ENCODE data around the gene FMN2.
A peak's percentile ranks its signal among the peaks of the same experiment; 100 is the strongest.

Gene FMN2

DNA sequence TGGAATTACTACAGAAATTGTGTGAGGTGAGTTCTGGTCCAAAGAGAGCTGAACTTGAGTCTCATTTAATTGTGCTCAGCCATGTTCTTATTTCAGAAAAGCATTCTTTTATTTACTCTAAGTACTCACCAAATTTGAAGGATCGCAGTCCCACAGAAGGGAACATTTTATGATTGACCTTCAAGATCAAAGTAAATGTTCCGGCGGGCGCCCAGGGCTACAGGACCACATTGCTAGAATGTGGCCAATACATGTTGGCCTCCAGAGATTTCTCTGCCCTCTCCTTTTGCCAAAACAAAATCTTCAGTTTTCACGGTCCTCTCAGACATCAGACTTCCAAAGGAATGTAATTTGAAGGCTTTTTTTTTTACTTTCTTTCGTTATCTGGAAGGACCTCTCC is 237.8 kb downstream of the FMN2 start:
- TF ChIP-seq SIN3A (IDR thresholded peaks at IDR 0.05; ENCODE audit: borderline replicate concordance, insufficient read depth, low read length), result no peak
- TF ChIP-seq TAF1 (IDR thresholded peaks at IDR 0.05; ENCODE audit: borderline replicate concordance, insufficient read depth, low read length), result no peak

DNA sequence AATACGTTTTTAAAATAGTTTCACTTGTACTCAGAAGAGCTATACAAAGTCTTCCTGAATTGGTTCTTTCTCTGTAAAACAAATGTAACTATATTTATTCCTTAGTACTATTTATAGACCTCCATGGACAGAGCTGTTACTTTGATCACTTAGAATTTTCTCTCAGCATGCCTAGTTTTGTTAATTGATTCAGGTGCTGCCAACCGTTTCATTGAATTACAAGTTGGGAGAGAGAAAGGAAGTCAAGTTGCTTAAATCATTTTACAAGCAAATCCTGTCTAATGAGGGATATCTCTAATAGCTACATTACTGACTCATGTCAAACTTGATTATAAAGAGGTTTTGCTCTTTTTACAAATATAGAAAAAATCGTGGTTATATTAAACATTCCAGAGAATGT is 241.0 kb downstream of the FMN2 start:
- TF ChIP-seq, protein P1, sequence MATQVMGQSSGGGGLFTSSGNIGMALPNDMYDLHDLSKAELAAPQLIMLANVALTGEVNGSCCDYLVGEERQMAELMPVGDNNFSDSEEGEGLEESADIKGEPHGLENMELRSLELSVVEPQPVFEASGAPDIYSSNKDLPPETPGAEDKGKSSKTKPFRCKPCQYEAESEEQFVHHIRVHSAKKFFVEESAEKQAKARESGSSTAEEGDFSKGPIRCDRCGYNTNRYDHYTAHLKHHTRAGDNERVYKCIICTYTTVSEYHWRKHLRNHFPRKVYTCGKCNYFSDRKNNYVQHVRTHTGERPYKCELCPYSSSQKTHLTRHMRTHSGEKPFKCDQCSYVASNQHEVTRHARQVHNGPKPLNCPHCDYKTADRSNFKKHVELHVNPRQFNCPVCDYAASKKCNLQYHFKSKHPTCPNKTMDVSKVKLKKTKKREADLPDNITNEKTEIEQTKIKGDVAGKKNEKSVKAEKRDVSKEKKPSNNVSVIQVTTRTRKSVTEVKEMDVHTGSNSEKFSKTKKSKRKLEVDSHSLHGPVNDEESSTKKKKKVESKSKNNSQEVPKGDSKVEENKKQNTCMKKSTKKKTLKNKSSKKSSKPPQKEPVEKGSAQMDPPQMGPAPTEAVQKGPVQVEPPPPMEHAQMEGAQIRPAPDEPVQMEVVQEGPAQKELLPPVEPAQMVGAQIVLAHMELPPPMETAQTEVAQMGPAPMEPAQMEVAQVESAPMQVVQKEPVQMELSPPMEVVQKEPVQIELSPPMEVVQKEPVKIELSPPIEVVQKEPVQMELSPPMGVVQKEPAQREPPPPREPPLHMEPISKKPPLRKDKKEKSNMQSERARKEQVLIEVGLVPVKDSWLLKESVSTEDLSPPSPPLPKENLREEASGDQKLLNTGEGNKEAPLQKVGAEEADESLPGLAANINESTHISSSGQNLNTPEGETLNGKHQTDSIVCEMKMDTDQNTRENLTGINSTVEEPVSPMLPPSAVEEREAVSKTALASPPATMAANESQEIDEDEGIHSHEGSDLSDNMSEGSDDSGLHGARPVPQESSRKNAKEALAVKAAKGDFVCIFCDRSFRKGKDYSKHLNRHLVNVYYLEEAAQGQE (IDR thresholded peaks at IDR 0.05; ENCODE audit: insufficient read depth in 1 of 2, low read depth in 2 of 2, low read length in 2 of 2), result no peak
- TF ChIP-seq TAF1 (IDR thresholded peaks at IDR 0.05; ENCODE audit: borderline replicate concordance, insufficient read depth, low read length) (no peak), FOXP2 (optimal IDR thresholded peaks at IDR 0.05; ENCODE audit: borderline replicate concordance, extremely low read depth, extremely low read length, insufficient read depth) (no peak), SIN3A (IDR thresholded peaks at IDR 0.05; ENCODE audit: borderline replicate concordance, insufficient read depth, low read length) (no peak)

DNA sequence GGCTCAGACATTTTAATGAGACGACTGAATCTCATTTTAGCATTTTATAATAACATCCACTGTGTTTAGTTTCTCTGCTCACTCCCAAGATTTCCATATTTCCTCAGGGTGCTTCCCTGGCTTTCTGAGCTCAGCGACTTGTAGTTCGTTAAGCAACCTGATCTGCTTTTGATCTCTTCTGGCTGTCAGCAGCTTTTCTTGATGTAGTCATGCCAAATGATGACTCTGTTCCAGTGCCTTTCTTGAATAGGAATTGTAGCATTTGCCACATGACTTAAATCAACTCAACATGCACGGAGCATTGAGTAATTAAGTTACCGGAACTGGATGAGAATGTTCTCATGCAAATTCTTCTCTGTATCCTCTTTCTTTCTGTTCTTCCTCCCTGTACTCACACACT is 246.1 kb downstream of the FMN2 start:
- TF ChIP-seq TAF1 (IDR thresholded peaks at IDR 0.05; ENCODE audit: borderline replicate concordance, insufficient read depth, low read length) (peak; percentile 66; the same call in 1 of the 2 replicates), FOXP2 (optimal IDR thresholded peaks at IDR 0.05; ENCODE audit: borderline replicate concordance, extremely low read depth, extremely low read length, insufficient read depth) (no peak), SIN3A (IDR thresholded peaks at IDR 0.05; ENCODE audit: borderline replicate concordance, insufficient read depth, low read length) (no peak), POLR2AphosphoS5 (IDR thresholded peaks at IDR 0.05; ENCODE audit: low read depth, low read length) (peak; percentile 57; the same call in 1 of the 2 replicates)
- TF ChIP-seq, protein P1 (IDR thresholded peaks at IDR 0.05; ENCODE audit: insufficient read depth in 1 of 2, low read depth in 2 of 2, low read length in 2 of 2), result peak in 1 of 2 experiments; percentile 44; a peak in 1 of 4 replicates

DNA sequence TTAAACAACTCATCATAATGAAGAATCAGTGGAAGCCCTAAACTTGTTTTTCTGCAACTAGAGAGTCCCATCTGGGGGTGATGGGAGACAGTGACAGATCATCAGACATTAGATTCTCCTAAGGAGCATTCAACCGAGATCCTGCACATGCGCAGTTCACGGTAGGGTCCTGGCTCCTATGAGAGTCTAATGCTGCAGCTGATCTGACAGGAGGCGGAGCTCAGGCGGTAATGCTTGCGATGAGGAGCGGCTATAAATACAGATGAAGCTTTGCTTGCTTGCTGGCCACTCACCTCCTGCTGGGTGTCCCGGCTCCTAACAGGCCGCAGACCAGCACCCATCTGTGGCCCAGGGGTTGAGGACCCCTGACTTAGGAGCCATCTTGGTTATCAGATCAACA is 247.2 kb downstream of the FMN2 start:
- TF ChIP-seq POLR2AphosphoS5 (IDR thresholded peaks at IDR 0.05; ENCODE audit: low read depth, low read length), result no peak
- no peak for TF ChIP-seq TAF1 (IDR thresholded peaks at IDR 0.05; ENCODE audit: borderline replicate concordance, insufficient read depth, low read length)
- TF ChIP-seq, protein P1 (IDR thresholded peaks at IDR 0.05; ENCODE audit: insufficient read depth in 1 of 2, low read depth in 2 of 2, low read length in 2 of 2), result no peak
- TF ChIP-seq SIN3A (IDR thresholded peaks at IDR 0.05; ENCODE audit: borderline replicate concordance, insufficient read depth, low read length), result no peak
- no peak for TF ChIP-seq FOXP2 (optimal IDR thresholded peaks at IDR 0.05; ENCODE audit: borderline replicate concordance, extremely low read depth, extremely low read length, insufficient read depth)

DNA sequence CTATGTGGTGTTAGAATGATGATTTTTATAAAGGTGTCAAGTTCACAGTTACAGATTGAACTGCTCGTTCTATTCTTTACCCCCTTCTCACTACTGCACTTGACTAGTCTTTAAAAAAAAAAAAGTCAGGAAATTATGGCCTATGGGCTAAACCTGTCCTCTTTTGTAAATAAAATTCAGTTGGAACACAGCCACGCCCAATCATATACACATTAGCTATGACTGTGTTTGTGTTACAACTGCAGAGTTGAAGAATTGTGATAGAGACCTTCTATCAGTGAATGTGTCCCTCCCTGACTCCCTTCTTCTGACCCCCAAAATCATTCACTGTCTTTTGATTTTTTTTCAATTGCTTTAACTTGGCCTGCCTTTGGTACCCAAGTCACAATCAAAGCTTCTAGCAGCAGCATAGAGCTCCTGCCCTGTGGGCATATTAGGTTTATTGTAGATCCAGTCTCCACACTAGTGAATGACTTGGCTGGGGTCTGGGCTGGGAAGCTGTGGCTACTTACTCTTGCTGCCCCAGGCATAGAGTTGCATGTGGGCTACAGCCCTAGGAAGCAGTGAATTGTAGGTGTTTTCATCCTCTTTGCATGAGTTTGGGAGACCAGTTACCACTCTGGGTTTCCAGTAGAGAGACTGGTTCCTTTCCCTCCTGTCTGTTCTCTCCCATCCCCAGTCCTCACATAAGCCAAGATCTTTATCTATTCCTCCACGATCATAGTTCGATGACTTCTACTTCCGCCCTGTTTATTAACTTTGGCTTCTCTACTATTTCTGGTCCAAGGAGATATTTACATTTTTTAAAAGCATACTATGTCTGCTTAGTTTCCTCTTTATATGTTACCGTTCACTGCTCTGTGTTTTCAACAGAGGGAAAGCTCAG is 249.9 kb downstream of the FMN2 start:
- no peak for TF ChIP-seq FOXP2 (optimal IDR thresholded peaks at IDR 0.05; ENCODE audit: borderline replicate concordance, extremely low read depth, extremely low read length, insufficient read depth)
- TF ChIP-seq TAF1 (IDR thresholded peaks at IDR 0.05; ENCODE audit: borderline replicate concordance, insufficient read depth, low read length), result peak; percentile 62; the same call in 1 of the 2 replicates

DNA sequence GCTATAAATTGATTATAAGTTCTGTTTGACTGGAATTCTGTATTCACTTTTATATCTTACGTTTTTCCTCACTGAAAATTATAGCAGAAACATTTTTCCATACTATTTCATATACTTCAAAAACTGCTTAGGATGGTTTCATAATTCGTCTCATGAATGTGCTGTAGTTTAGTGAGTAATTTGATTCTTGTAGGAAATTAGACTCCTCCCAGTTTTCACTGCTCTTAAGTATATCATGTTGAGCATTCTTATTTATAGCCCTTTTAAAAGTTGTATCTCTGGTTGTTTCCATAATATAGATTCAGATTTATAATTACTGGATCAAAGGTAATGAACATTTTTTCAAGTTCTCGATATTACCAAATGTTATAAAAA is 250.6 kb downstream of the FMN2 start:
- TF ChIP-seq POLR2AphosphoS5 (IDR thresholded peaks at IDR 0.05; ENCODE audit: low read depth, low read length), result no peak
- no peak for TF ChIP-seq FOXP2 (optimal IDR thresholded peaks at IDR 0.05; ENCODE audit: borderline replicate concordance, extremely low read depth, extremely low read length, insufficient read depth)
- no peak for TF ChIP-seq SIN3A (IDR thresholded peaks at IDR 0.05; ENCODE audit: borderline replicate concordance, insufficient read depth, low read length)

Measured in PFSK-1 (cell line).